ENCODE measurements around the gene CACNG5.
A peak's percentile ranks its signal among the peaks of the same experiment; 100 is the strongest.
"Not testable (repeated sequence)": the region's sequence is repeated elsewhere in the genome, so short reads cannot be mapped to it uniquely, and the experiment has no call there.

The CACNG5 gene

DNA sequence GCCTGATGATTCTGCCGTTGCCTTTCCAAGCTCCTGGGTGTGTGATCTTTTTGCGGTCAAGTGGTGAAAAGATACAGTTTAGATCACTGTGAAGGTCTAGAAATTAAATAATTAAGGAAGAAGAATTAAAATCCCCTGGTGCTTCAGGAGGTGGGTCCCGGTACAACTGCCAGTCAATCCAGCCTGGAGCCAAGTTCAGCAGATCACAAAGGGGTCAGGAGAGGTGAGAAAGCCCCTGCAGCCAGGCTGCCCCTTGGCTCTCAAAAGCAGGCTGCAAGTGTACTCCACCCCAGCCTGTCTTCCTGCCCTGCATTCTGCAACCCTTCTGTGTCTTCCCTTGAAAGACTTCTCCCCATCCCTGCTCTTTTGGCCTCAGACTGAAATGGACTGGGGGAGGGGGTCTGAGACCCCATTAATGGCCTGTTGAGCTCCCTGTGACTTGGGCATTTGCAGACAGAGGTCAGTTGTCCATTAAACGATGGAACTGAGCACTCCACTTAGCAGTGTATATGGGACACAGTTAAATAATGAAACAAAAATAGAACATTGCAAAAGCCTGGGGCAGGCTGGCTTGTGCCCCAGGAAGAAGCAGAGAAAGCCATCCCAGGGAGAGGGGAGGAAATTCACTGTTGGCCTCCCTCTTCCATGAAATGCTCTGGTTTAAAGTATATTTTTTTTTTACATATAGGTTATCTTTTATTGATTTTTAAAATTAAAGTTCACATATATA lies 15.1 kb downstream of the CACNG5 start:
- DNase-seq (ENCODE audit: low spot score) = no peak

DNA sequence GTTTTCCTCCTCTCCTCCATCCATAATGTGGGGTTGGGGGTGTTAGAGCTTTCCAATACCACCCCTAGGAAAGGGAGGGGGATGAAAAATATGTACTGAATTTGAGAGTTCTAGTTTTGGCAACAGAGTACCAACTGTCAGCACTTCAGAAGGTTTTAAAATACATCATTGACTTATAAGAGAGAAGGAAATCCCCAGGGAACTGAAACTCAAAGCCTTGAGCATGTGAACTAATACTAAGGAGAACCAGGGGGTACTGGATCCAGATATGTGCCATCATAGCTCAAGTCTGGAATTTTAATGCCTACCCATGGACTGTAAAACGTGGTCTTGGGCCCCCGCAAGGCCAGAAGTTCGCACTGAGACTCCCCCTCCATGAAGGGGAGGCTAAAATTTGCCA lies 15.8 kb downstream of the CACNG5 start:
- no peak for DNase-seq (ENCODE audit: low spot score)

DNA sequence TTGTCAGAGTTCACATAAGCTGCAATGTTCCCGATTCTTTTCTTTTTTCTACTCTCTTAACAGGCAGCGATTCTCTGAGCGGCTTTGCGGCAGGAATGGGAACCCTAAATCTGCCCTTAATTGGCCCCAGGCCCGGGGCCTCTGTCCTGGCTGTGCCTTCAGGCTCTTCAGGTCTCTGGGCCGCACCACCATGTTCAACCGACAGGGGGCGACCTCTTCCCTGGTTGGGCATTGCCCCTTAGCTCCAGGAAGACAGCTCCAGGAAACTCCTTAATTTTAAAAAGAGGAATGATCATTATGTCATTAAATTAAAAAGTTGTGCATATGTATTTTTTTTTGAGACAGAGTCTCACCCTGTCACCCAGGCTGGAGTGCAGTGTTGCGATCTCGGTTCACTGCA lies 20.3 kb downstream of the CACNG5 start:
- DNase-seq (ENCODE audit: low spot score) = peak; percentile 14

DNA sequence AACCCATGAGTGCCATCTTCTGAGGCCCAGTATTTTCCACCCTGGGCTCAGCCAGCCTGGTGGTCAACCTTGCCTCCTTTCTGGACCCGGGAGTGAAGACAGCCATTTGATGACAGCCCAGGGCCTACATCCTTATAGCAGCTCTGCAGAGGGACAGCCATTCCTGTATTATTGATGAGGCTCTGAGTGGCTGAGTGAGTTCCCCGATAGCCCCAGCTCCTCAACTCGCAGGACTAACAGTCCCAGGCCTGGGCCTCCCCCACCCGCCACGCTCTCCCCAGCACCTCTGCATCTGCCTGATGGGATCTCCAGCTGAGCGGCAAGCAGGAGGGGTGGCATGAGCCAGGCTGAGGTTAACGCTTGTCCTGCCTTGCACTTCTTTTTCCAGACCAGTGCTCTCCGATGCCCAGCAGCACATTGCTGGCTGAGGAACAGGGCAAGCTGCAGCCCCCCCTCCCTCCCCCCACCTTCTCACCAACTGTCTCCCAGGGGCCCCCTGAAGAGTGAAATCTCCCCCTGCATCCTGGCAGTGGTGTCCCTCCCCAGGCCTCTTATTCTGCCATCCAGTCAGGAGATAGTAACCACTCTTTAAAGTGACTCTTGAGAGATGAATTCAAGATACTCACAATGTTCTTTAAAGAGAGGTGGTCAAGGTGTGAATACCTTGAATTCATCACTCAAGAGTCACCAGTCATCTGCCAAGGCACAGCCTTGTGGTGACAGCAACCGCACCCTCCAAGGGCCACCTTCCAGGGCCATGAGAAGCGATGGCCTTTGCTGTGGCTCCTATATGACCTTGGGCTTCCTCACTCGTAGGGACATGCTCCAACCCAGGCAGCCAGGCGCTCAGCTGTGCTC lies 23.5 kb downstream of the CACNG5 start:
- no peak for DNase-seq (ENCODE audit: low spot score)

DNA sequence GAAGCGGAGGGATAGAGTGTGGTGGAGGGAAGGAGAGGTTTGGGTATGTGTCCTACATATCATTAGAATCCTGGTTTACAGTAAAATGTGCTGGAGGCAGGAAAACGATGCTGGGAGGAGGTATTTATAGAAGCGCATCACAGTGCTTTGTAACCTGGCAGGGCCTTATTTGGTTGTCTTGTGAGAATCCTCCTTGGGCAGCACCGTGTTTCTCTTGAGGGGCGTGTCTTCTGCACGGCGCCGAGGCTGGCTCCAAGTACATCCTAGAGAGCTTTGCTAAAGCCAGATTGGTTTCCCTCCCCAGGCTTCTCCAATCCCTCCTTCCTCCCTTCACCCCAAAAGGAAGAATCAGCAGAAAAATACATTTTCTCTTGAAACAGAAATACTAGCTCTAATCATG lies 24.4 kb downstream of the CACNG5 start:
- DNase-seq (ENCODE audit: low spot score) = no peak

DNA sequence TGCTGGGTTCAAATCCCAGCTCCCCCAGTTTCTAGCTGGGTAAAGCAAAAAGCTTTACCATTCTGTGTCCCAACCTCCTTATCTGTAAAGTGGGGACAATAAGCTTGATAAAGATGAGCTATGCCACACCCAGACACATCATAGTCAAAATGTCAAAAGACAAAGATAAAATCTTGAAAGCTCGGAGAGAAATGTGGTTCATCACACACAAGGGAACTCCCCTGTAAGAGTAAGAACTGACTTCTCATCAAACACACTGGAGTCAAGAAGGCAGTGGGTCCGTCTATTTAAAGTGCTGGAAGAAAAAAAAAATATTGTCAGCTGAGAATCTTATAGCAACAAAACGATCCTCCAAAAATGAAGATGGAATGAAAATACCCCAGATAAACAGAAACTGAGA lies 25.3 kb downstream of the CACNG5 start:
- peak; percentile 1 for DNase-seq (ENCODE audit: low spot score)

DNA sequence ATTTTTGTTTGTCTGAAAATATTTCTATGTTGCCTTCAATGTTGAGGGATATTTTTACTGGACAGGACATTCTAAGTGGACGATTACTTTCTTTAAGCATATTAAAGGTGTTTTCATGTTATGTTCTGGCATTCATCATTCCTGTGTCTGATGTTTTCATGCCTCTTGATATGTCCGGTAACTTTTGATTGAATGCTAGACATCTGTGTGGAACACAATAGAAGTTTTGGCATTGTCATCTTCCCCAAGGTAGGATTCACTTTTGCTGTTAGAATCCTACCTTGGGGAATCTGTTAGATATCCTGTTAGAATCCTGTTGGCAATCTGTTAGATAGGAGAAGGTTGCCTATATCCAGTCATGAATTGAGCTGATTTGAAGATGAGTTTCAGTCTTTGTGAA lies 28.9 kb downstream of the CACNG5 start:
- DNase-seq (ENCODE audit: low spot score) = no peak

DNA sequence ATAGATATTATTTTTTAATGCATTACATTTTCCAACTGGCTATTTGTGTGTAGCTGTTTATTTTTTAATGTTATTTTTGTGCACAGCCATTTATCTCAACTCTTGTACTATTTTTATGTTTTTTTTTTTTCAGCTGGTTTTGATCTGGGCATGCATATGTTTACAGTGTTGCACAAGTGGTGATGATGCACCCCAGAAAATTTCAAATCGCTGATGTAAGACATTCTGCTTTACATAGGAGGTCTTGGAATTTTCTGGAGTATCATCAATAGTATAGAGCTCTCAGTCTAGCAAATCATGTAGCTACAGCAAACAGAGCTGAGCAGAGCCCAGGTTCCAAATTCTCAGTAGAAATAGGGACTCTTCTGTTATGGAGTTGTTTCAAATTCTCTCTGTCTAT lies 30.2 kb downstream of the CACNG5 start:
- no peak for DNase-seq (ENCODE audit: low spot score)

DNA sequence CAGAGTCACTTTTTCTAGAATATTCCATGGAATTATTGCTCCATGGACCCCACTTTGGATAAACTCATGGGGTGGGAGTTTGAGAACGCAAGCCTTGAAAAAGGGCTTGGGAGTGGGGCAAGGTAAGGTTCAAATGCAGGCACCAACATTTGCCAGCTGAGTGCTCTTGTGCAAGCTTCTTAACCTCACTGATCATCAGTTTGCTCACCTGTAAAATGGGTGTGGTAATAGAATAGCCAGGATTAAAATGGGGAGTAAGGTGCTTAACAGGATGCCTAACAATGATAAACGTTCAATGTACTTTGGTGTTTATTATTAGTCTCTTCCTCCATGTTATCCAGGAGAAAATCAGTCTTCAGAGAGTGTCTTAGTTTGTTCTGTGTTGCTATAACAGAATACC lies 39.0 kb downstream of the CACNG5 start:
- DNase-seq (ENCODE audit: low spot score) = no peak

DNA sequence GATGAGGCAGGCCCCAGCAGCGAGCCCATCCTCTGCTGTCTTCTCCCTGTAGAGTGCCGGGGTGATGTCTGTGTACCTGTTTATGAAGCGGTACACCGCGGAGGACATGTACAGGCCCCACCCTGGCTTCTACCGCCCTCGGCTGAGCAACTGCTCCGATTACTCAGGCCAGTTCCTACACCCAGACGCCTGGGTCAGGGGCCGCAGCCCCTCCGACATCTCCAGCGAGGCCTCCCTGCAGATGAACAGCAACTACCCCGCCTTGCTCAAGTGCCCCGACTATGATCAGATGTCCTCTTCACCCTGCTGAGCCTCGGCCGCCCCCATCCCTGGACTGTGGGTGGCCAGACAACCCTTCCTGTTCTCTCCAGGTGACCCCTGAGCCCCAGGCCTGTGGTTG lies 50.0 kb downstream of the CACNG5 start:
- DNase-seq (ENCODE audit: low spot score) = no peak

DNA sequence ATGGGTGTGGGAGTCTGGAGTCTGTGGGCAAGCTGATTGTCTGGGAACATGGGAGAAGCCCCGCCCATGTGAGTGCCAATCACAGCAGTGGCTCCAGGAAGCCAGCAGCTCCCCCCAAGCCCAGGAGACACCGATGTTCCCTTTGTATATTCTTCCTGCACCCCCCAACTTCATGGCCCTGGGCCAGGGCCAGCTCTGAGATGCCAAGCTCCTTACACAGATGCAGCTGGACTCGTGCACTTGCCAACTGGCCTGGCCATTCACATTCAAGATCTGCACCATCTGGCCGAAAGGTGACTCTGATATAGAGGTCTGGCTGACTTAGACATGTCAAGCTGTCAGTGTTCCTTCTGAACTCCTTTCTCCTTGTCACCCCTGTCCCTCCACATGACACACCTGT lies 50.5 kb downstream of the CACNG5 start:
- DNase-seq (ENCODE audit: low spot score) = no peak

DNA sequence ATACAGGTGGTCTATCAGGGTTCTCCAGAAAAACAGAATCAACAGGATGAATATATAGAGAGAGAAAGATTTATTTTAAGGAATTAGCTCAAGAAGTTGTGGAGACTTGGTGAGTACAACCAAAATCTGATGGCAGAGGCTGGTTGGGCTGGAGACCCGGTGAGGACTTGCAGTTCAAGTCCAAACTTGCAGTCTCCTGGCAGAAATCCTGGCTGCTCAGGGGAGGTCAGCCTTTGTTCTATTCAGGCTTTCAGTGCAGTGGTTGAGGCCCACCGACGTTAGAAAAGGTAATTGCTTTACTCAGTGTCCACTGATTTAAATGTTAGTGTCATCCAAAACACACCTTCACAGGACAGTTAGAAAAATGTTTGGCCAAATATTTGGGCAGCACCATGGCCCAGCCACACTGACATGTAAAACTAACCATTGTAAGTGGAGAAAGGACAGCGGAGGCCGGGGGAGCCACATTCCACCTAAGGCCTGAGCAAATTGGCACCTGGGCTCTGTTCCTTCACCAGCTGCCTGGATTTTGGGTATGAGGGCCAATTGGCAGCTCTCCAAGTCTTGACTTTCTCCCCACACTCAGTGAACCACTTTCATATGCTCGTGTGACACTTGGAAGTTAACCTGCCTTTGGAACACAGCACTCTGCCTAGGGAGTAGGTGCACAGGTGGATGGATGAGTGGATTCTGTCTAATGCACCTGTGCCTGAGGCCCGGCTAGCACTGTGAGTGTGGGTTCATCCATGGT lies 54.7 kb downstream of the CACNG5 start:
- DNase-seq (ENCODE audit: low spot score) = no peak

DNA sequence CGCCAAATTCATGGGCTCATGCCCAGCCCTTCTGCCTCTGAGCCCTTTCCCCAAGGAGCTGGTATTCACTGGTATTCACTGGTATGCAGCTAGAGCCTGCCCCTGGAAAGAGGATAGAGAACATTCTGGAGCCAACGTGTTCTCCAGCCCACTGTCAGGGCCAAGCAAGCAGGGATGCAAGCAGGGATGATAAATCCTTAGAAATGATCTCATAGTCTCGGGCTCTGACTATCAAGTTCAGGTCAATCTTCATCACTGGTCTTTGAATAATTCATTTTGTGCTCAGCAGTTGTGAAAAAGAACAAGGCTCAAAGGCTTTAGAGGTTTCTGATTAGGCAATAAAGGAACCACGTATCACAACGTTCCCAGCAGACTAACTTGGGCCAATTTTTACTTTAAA lies 57.3 kb downstream of the CACNG5 start:
- no peak for DNase-seq (ENCODE audit: low spot score)

DNA sequence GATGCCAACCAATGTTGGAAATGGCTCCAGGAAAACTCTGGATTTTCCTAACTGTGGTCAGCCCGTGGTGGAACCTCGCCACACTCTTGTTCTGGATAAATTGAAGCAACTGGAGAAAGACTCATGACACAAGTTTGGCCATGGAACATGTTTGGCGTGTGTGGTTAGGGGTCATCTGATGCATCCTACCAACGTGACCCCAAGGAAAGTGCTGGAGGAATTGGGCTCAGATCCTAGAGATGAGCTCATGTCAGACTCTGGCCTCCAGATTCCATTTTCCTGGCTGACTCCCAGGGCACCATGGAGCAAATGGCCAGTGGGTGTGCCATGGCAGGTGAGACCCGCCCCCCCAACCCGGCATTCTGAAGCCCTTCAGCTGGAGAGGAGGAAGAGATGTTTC lies 58.5 kb downstream of the CACNG5 start:
- no peak for DNase-seq (ENCODE audit: low spot score)

DNA sequence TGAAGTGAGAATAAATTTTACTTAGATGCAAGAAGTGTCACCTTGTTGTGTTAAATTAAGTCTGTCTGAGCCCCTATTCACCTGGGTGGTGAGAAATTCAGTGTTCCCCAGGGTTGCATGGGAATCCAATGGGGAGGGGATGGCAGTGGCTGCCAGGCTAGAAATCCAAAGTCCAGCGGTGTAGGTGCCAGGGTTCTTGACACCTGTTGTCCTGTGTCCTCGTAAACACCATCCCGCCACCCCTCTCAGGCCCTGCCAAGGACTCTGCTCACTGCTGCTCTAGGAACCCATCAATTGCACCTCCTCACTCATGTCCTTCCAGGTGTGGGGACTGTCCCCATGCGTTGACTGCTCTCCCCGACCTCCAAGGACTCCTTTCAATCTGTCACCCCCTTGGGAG lies 58.9 kb downstream of the CACNG5 start:
- no peak for DNase-seq (ENCODE audit: low spot score)

DNA sequence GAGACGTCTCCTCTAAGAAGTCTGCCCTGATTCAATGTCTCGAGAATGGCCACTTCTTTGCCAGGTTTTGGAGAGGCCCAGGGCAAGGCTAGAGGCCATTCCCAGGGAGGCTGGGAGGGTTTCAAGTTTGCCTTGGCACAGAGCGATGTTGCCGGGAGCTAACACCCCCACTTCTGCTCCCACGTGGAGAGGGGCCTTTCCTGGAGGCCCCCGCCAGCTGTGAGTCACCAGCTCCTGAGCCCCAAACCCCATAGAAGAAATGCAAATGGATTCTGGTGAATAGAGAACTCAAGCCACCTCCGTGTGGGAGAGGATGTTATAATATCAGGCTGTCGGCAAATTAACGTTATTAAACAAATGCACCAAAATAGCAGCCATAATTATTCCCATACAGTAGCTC lies 62.2 kb downstream of the CACNG5 start:
- DNase-seq (ENCODE audit: low spot score) = no peak

DNA sequence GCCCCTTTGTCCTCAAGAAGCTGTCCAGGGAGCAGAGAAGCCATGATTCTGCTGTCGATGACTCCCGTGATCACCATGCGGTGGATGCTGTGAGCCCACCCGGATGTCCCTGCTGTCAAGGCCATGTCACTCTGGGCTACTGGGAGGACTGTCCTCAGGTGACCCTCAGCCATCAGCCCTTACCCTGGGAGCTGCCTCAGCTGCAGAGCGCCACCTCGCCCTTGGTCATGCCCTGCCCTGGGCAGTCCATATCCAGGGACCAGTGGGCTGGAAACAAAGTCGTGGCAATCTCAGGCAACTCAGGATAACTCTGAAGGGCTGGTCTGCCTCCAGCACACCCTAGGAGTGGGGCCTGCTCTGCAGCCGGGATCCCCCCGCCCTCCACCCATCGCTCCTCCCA lies 63.6 kb downstream of the CACNG5 start:
- DNase-seq (ENCODE audit: low spot score) = no peak

DNA sequence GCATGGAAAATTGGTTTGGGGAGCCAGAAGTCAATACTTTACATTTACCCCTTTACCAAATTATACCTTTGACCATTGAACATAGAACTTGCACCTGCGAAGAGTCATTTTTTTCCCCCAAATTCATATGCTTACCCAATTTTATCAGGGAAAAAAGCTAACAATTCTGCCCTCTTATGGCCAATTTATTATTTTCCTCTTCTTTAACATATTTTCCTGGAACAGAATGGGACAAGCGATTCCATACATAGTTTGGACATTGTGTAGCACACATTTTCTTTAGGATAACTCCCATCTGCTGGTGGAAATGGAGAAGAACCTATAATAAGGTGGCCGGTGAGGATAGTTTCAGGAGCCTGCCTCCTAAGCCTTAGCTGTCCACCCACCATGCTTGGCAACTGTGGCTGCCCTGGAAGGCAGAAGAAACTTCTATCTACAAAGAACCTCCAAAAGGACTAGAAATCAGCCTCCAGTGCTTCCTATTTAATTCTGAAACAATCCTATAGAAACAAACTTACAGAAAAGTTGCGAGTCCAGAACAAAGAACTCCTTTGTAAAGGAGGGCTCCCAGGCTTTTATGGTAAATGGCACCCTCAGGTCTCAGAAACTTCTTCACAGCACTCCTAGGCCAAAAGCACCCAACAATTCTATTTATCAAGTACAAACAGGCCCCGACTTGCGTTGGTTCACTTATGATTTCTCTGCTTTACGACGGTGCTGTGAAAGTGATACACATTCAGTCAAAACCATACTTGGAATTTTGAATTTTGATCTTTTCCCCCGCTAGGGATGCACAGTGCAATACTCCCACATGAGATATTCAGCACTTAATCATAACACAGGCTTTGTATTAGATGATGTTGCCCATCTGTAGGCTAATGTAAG lies 65.5 kb downstream of the CACNG5 start:
- DNase-seq (ENCODE audit: low spot score) = no peak

DNA sequence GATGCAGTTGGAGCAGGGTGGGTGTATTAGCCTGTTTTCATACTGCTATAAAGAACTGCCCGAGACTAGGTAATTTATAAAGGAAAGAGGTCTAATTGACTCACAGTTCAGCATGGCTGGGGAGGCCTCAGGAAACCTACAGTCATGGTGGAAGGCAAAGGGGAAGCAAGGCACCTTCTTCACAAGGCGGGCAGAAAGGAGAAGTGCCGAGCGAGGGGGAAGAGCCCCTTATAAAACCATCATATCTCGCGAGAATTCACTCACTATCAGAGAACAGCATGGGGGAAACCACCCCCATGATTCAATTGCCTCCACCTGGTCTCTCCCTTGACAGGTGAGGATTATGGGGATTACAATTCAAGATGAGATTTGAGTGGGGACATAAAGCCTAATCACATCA lies 68.4 kb downstream of the CACNG5 start:
- DNase-seq (ENCODE audit: low spot score) = not testable (repeated sequence)

DNA sequence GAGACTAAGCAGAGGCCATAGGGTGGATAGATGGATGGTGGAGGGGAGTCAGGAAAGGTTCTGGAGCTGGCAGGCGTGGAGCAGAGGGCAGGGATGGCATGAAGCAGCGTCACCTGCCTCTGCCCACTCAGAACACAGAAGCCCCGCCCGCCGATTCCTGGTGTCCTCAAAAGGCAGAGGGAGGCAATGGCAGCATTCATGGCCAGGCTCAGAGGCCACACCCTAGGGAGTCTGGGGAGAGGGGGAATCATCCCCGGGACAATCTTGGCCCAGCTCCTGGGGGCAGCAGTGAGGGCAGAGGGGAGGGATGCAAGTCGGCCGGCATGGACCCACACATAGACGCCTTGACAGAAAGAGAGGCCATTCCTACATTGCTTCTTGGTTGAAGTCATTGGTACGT lies 68.9 kb downstream of the CACNG5 start:
- no peak for DNase-seq (ENCODE audit: low spot score)

DNA sequence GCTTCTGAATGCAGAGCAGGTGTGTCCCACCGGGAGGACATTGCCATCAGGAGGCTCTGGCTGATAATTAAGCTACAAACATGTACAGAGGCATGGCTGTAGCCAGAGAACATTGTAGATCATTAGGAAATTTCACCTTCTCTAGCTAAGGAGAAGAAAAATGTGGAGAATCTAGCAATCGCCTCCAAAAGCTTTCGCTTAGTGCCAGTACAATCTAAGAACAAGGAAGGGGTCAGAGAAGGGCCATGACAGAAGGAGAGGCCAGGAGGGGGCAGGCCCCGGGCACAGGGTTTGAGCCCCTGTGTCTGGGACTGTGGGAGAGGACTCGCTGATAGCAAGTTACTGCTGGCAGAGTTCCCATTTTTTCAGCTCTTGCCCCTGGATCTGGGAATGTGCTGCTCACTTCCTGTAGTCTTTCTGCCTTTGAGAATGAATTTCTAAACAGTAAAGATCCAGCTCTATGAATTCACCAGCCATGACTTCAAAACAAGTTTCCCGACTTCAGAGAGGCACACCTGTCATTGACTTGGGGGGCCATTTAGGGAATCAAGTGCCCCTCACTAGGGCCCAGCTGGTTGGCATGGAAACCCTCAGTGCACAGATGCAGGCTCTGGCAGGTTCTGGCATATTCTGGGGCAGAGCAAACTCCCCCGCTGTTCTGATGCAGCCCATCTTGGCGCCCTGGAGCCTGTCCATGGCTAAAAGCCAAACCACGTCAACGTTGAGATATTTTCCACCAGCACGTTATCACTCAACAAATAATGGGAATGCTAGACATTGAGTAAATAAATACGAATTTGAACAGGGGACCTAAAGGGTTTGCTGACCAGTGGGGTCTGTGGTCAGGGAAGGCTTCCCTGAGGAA lies 70.1 kb downstream of the CACNG5 start:
- no peak for DNase-seq (ENCODE audit: low spot score)
